Fibroblast of skin of right quadriceps (primary cell): ENCODE results near the gene HOXA13.

ENCODE experiments used
- DNase-seq: peaks from one replicate; pipeline ENCODE4 v3.0.0-alpha.2; 2013

Gene HOXA13

DNA sequence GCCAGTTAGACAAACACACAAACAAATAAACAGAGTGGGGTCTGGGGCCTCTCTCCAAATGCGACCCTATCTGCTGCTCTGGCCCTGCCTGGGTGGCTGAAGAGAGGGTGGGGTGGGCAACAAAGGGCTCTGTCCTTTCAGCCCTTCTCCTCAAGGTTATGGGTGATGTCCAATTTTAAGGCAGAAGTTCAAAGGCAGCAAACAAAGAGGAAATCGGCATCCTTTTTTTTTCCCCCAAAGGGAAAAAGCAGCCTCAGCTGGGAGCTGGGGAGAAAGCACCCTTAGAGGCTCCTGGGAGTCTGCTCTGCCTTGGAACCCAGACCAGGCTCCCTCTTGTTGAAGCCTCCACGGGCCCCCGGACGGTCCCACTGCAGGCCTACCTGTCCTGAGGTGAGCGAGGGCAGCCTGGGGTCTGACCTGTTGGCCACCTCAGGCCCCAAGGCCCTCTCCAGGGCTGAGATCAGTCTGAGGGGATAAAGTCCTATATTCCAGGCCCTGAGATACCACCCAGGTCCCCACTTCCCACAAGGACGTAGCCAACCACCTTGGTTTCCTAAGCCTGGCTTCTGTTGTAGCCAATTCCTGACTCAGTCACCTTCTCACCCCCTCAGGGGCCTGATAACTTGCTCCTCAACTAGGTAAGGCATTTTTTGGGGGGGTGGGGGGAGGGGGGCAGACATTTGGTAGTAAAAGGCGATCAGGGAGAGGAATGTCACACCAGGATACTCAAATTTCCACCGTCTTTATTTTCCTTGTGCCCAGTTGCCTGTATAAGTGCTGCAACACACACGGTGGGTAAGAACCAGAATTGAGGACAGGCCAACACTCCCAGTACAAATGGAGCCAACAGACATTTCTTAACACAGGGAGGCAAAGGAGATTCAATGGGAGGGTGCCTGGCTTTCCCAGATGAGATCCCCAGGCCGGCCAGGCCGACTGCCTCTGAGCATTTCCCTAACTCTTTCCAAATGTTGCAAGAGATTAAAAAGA lies 19.2 kb downstream of the HOXA13 start:
- peak; percentile 30 for DNase-seq

DNA sequence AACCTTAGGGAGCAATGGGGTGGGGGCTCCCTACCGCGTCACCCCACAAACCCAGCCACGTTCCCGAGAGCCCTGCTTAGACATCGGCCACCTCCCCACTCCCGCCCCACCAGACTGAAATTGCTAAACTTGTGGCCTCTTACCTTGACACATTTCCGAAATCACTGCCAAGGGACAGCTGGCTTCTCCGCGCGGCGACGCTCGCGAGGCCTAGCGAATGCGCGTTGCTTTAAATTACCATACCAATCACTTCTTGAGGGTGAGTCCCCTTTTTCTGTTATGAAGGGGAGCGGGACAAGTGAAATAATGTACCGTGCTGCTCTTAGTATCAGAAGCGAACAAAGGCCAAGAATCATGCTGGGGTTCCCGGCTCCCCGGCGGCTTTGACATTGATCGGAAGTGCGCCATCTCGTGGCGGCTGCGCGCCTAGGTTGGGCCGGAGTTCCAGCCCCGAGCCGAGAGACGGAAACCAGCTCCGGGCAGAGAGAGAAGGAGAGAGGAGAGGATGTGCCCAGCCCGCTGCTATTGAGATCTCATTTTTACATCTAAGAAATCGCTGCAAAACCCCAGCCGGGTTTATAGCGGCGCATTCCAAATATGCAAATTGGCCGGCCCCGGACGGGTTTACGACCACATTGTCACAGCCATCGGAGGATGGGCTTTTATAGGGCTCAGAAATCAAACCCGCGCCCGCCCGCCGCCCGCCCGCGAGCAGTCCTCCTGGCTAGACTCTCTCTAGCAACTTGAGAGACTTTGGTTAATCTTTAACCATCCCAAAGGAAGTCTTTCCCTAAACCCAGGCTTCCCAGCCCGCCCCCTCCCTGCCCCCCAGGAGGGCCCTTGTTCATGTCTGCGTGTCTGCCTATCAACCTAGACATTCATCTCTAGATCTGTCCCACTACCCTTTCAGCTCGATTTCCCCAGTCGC lies 20.1 kb downstream of the HOXA13 start:
- DNase-seq = peak; percentile 92

DNA sequence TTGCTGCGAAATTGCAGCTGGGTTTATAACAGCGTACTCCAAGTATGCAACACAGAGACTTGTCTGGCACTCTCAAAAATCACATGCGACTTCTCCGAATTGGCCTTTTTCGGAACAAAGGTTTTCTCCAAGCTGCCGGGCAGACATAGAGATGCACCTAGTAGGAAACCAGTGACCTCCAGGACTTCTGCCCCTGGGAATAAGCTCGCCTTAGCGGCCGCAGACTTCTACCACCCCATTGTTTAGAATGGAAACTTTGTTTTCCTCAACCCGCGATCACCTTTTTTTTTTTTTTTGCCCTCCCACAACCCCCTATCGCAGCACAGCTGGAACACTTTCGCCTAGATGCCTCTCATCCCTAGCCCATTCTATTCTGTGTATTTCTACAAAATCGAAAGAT lies 20.9 kb downstream of the HOXA13 start:
- DNase-seq = peak; percentile 28

- peak; percentile 65 for DNase-seq
These were observed 21.5 kb downstream of the HOXA13 start for GRCh38 chr7:27178366-27178765.

- no peak for DNase-seq
These were observed 22.0 kb downstream of the HOXA13 start for GRCh38 chr7:27177795-27178320.

GRCh38 chr7:27176962-27177794 lies 22.7 kb downstream of the HOXA13 start:
- peak; percentile 34 for DNase-seq

- no peak for DNase-seq
These were observed 23.4 kb downstream of the HOXA13 start for GRCh38 chr7:27176524-27176845.

DNA sequence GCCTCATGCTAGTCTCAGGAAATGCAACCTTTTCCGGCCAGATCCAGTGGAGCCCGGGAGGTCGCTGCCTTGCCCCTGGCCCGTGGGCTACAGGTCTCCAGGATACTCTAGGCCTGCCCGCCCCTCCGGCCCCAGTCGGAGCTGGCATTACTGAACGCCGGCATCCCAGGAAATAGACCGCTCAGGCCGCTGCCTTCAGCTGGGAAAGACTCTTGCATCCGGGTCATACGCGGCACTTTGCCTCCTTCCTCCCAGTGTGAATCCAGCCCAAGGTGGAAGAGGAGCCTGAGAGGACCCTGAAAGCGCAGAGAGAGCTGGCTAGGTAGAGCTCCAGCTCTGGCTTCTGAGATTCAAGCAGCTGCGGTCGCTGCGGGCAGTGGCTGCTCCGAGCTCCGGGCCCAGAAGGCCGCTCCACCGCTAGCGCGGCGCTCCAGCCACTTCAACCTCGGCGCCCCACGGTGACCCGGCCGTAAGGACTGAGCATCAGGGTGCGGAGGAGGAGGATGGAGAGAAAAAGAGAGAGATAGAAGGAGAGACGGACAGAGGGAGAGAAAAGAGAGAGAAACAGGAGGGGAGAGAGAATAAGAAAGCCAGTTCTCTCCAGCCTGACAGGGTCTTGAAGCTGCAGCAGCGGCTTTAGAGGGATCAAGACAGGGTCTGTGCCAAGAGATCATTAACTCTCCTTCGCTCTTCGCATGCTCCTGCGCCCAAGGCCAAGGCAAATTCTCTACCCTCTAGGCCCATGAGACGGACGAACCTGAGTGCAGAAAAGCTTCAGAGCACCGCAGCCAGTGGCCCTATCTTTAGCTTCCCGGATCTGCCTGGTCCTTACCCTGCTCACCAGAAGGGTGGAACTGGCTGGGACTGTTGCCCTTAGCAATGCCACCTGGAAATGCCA lies 24.0 kb downstream of the HOXA13 start:
- peak; percentile 57 for DNase-seq

DNA sequence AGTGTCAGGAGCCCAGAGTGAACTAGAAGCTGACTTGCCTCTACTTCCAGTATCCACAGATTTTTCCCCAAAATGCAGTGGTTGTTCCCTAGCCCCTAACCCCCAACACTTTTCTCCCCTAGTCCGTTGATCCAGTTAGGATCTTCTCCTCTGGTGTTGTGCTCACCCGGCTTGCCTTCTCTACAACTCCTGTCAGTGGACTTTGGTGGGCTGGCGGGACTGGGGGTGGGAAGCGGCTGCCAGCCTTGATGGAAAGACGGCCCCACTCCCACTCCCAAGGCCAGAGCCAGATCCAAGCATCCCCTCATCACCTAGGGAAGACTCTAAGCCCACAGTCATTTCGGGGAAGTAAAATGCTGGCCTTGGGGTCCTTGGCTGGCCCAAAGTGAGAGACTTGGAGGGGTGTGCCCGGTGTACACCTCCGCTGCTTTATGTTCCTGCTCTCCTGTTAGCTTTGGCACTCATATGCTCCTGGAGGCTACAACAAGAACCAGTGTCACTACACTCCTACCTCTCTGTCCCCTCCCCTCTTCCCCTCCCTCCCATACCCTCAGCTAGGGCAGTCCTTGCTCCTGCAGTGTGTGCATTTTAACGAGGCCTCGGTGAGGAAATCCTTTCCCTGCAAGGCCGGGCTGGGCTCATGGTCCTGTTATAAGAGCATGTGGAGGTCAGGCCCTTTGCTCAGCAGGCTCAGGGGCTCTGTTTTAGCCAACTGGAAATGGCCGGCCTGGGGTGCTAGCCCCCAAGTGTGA lies 24.8 kb downstream of the HOXA13 start:
- DNase-seq = peak; percentile 78

- DNase-seq = peak; percentile 89
These were observed 25.7 kb downstream of the HOXA13 start, which contains the start of gene HOXA10 for GRCh38 chr7:27173956-27174873. Gene HOXA10, minus strand, starts transcription at chr7:27174320. Its CDS starts 14 bp downstream, at chr7:27174306.

DNA sequence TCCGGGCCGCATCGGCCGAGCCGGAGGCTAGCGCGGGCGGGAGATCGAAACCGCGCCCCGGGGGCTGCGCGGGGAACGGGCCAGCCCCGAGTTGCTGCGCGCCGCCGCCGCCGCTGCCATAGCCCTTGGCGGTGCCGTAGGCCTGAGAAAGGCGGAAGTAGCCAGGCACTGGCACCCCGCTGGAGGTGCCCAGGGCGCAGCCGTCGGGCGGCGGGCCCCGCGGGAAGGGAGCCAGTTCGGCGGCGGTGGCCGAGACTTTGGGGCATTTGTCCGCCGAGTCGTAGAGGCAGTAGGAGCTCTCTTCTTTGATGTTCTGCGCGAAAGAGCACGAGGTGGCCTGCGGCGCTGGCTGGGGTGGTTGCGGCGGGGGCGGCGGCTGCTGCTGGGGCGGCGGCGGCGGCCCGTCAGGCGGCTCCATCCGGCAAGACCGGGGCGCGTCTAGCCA lies 26.4 kb downstream of the HOXA13 start:
- peak; percentile 38 for DNase-seq

GRCh38 chr7:27172823-27173510 lies 26.9 kb downstream of the HOXA13 start:
- peak; percentile 87 for DNase-seq

- peak; percentile 69 for DNase-seq
These were observed 27.5 kb downstream of the HOXA13 start for GRCh38 chr7:27172315-27172774.

- peak; percentile 56 for DNase-seq
These were observed 28.1 kb downstream of the HOXA13 start for GRCh38 chr7:27171637-27172314.

DNA sequence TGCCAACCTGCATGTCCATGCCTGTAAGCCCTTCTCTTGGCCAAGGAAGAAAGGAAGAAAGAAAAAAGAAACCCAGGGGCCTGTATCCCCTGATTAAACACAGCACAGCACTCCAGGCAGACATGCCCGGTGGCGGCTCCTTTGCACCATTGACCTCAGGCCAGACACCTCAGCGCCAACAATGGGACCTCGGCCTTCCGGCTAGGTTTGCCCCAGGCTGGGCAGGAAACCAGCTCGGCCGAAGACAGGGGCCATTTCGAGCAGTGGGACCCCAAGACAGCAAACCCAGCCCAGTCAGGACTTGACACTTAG lies 28.6 kb downstream of the HOXA13 start:
- peak; percentile 32 for DNase-seq

DNA sequence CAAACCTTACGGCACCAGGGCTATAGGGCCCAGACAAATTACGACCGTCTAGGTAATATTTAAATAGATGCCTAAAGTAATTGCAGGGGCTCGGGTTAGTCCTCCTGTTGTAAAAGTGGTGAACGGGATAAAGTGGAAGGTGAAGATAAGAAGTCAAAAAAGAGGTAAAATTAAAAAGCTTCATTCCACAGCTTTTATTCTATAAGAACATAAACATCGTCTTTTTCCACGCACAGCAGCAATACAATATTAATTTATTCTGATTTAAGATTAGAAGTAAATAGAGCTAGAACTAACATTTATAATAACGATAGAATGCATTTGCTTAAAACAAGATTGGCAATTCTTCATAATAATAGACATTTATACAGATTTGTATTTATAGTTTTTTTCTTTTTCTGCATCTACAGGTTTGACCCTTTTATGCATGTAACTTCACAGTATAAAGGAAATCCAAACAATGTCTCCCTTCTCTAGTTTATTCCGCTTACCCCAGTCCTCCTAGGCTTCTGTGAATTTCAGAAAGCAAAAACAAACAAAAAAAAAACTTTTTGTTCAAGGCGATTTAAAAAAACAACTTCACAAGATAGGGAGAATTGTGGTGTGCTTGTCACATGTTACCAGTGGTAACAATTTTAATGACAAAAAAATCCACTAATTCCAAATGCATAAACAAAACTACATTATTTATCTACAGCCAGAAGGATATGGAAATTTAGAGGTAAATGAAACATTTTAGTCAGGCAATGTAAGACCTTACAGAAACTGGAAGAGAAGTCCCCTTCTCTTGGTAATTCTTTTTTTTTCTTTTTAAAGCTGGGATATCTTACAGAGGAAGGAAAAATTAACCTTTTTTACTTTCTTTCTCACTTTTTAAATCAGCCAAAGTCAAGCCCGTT lies 29.2 kb downstream of the HOXA13 start:
- DNase-seq = no peak
